Measurements from ENCODE around the gene FBXW5. TPM values are rescaled to one million over a fixed set of nuclear protein-coding genes. Genes with fewer than 3 reads are reported as not detected.
A peak's percentile ranks its signal among the peaks of the same experiment; 100 is the strongest.

FBXW5 gene
- total and polyA plus RNA-seq, 9 of the 15 experiments (the other 6 are each of a cell fraction or from before 2014, with no cell fraction given) = 0.21 to 128 (median 37.0) TPM

DNA sequence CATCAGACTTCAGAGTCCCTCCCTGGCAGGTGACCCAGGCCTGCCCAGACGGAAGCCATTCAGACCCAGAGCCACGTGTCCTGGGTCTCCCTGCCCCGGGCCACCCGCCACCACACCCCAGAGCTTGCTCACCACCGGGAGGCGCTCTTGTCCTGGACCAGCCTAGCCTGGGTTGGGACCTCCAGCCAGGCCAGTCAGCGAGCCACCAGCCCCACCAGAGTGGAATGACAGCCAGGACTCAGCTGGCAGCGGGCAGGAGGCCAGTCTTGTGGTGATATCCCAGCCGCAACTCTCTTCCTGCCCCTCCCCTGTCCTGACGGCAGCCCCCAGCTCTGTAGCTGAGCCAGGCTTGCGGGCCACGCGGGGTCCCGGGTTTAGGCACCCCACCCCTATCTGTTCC, 31.1 kb upstream of the FBXW5 start (continued):
- TF ChIP-seq, protein P1, sequence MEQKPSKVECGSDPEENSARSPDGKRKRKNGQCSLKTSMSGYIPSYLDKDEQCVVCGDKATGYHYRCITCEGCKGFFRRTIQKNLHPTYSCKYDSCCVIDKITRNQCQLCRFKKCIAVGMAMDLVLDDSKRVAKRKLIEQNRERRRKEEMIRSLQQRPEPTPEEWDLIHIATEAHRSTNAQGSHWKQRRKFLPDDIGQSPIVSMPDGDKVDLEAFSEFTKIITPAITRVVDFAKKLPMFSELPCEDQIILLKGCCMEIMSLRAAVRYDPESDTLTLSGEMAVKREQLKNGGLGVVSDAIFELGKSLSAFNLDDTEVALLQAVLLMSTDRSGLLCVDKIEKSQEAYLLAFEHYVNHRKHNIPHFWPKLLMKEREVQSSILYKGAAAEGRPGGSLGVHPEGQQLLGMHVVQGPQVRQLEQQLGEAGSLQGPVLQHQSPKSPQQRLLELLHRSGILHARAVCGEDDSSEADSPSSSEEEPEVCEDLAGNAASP (IDR thresholded peaks at IDR 0.05) = no peak
- no peak for TF ChIP-seq TOE1 (IDR thresholded peaks at IDR 0.05; ENCODE audit: borderline replicate concordance)
- TF ChIP-seq TOE1 (CRISPR knock-in tag; IDR thresholded peaks at IDR 0.05; ENCODE audit: borderline replicate concordance, low read depth) = no peak
- TF ChIP-seq ZNF830 (CRISPR knock-in tag; IDR thresholded peaks at IDR 0.05) = no peak
- TF ChIP-seq, protein P2, sequence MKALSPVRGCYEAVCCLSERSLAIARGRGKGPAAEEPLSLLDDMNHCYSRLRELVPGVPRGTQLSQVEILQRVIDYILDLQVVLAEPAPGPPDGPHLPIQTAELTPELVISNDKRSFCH (CRISPR knock-in tag; IDR thresholded peaks at IDR 0.05) = no peak
- TF ChIP-seq, protein P2 (tag; IDR thresholded peaks at IDR 0.05) = no peak
- TF ChIP-seq ZNF263 (CRISPR knock-in tag; IDR thresholded peaks at IDR 0.05; ENCODE audit: borderline replicate concordance) = no peak
- TF ChIP-seq CBX1 (IDR thresholded peaks at IDR 0.05; ENCODE audit: low read depth) = no peak
- no peak for TF ChIP-seq GATAD2B (IDR thresholded peaks at IDR 0.05; ENCODE audit: borderline replicate concordance)
- TF ChIP-seq, protein P3, sequence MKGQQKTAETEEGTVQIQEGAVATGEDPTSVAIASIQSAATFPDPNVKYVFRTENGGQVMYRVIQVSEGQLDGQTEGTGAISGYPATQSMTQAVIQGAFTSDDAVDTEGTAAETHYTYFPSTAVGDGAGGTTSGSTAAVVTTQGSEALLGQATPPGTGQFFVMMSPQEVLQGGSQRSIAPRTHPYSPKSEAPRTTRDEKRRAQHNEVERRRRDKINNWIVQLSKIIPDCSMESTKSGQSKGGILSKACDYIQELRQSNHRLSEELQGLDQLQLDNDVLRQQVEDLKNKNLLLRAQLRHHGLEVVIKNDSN (CRISPR knock-in tag; IDR thresholded peaks at IDR 0.05) = peak; percentile 57; the same call in 1 of the 2 replicates
- TF ChIP-seq, protein P4, sequence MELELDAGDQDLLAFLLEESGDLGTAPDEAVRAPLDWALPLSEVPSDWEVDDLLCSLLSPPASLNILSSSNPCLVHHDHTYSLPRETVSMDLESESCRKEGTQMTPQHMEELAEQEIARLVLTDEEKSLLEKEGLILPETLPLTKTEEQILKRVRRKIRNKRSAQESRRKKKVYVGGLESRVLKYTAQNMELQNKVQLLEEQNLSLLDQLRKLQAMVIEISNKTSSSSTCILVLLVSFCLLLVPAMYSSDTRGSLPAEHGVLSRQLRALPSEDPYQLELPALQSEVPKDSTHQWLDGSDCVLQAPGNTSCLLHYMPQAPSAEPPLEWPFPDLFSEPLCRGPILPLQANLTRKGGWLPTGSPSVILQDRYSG (tag; conservative IDR thresholded peaks at IDR 0.05; ENCODE audit: low read depth) = no peak
- TF ChIP-seq MYC (IDR thresholded peaks at IDR 0.05; ENCODE audit: low read depth, low read length) = peak; percentile 74
- no peak for TF ChIP-seq MYC (CRISPR knock-in tag; IDR thresholded peaks at IDR 0.05; ENCODE audit: borderline replicate concordance, low read depth)
- no peak for TF ChIP-seq CTBP1 (IDR thresholded peaks at IDR 0.05; ENCODE audit: borderline replicate concordance)
- TF ChIP-seq ELF4 (CRISPR knock-in tag; IDR thresholded peaks at IDR 0.05) = no peak
- TF ChIP-seq L3MBTL2 (IDR thresholded peaks at IDR 0.05) = peak; percentile 48; the same call in 1 of the 2 replicates
- no peak for TF ChIP-seq SPI1 (IDR thresholded peaks at IDR 0.05; ENCODE audit: borderline replicate concordance, low read depth, low read length)
- TF ChIP-seq CHD1 (IDR thresholded peaks at IDR 0.05; ENCODE audit: low read length) = no peak
- no peak for TF ChIP-seq RBM14 (IDR thresholded peaks at IDR 0.05; ENCODE audit: borderline replicate concordance, insufficient read depth, low read depth, low read length)
- TF ChIP-seq KAT7 (CRISPR knock-in tag; IDR thresholded peaks at IDR 0.05; ENCODE audit: borderline replicate concordance) = no peak
- TF ChIP-seq, protein P5, sequence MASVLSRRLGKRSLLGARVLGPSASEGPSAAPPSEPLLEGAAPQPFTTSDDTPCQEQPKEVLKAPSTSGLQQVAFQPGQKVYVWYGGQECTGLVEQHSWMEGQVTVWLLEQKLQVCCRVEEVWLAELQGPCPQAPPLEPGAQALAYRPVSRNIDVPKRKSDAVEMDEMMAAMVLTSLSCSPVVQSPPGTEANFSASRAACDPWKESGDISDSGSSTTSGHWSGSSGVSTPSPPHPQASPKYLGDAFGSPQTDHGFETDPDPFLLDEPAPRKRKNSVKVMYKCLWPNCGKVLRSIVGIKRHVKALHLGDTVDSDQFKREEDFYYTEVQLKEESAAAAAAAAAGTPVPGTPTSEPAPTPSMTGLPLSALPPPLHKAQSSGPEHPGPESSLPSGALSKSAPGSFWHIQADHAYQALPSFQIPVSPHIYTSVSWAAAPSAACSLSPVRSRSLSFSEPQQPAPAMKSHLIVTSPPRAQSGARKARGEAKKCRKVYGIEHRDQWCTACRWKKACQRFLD (CRISPR knock-in tag; IDR thresholded peaks at IDR 0.05) = no peak
- TF ChIP-seq POLR2H (tag; IDR thresholded peaks at IDR 0.05; ENCODE audit: low read depth) = no peak
- TF ChIP-seq, protein P6, sequence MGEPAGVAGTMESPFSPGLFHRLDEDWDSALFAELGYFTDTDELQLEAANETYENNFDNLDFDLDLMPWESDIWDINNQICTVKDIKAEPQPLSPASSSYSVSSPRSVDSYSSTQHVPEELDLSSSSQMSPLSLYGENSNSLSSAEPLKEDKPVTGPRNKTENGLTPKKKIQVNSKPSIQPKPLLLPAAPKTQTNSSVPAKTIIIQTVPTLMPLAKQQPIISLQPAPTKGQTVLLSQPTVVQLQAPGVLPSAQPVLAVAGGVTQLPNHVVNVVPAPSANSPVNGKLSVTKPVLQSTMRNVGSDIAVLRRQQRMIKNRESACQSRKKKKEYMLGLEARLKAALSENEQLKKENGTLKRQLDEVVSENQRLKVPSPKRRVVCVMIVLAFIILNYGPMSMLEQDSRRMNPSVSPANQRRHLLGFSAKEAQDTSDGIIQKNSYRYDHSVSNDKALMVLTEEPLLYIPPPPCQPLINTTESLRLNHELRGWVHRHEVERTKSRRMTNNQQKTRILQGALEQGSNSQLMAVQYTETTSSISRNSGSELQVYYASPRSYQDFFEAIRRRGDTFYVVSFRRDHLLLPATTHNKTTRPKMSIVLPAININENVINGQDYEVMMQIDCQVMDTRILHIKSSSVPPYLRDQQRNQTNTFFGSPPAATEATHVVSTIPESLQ (CRISPR knock-in tag; IDR thresholded peaks at IDR 0.05) = no peak

Measured in K562 (cell line).